WERI-Rb-1 (cell line): ENCODE results near the gene CACNA1I.

Experiments used
- DNase-seq: peaks from one replicate; pipeline ENCODE4 v3.0.0-alpha.2; 2020
- H3K27ac ChIP-seq: fragments of 250-450 bp; sonication (Bioruptor Pico); 2 replicates; pipeline ENCODE4 v1.5.1; 2020; ENCODE audit warnings: mild to moderate bottlenecking, moderate library complexity
- H3K27me3 ChIP-seq: fragments of 250-450 bp; sonication (Bioruptor Pico); 2 replicates; pipeline ENCODE4 v1.5.1; 2021; ENCODE audit warnings: mild to moderate bottlenecking, low read depth, moderate library complexity; ENCODE audit not compliant: insufficient read depth, severe bottlenecking
- H3K36me3 ChIP-seq: fragments of 250-450 bp; sonication (Bioruptor Pico); 2 replicates; pipeline ENCODE4 v1.5.1; 2020; ENCODE audit warnings: mild to moderate bottlenecking, moderate library complexity
- H3K4me3 ChIP-seq: 2 replicates; pipeline ENCODE4 v1.5.1; 2011; ENCODE audit warnings: low read depth, mild to moderate bottlenecking, control low read depth, low read length
- H3K9me3 ChIP-seq: fragments of 250-450 bp; sonication (Bioruptor Pico); 2 replicates; pipeline ENCODE4 v1.5.1; 2021; ENCODE audit warnings: mild to moderate bottlenecking, moderate library complexity; ENCODE audit not compliant: severe bottlenecking
- TF ChIP-seq, protein P1 (sequence below): IDR thresholded peaks from 2 replicates; pipeline ENCODE4 v1.5.1; 2011; ENCODE audit warnings: low read depth, mild to moderate bottlenecking, control low read depth, inconsistent platforms, low read length

The CACNA1I gene

GRCh38 chr22:39679652-39680051 lies 109.1 kb downstream of the CACNA1I start:
- H3K4me3 ChIP-seq = no peak overlapping the region
- no peak for DNase-seq
- TF ChIP-seq, protein P1, sequence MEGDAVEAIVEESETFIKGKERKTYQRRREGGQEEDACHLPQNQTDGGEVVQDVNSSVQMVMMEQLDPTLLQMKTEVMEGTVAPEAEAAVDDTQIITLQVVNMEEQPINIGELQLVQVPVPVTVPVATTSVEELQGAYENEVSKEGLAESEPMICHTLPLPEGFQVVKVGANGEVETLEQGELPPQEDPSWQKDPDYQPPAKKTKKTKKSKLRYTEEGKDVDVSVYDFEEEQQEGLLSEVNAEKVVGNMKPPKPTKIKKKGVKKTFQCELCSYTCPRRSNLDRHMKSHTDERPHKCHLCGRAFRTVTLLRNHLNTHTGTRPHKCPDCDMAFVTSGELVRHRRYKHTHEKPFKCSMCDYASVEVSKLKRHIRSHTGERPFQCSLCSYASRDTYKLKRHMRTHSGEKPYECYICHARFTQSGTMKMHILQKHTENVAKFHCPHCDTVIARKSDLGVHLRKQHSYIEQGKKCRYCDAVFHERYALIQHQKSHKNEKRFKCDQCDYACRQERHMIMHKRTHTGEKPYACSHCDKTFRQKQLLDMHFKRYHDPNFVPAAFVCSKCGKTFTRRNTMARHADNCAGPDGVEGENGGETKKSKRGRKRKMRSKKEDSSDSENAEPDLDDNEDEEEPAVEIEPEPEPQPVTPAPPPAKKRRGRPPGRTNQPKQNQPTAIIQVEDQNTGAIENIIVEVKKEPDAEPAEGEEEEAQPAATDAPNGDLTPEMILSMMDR = no peak

DNA sequence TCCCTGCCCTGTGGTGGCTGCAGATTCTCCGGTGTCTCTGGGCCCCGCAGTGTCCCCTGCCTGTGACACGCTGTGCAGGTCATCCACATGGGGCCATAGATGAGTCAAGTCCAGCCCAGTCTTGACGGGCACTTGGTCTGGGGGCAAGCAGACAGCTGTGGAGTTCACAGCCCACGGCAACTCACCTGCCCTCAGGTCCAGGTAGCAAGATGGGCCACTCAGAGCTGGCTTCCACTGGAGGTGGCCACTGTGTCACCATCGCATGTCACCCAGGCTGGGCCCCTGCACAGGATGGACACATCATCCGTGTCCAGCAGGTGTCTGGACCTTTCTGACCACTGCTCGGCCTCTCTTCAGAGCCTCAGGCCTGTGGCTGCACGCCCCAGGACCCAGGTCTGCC lies 109.9 kb downstream of the CACNA1I start:
- Histone ChIP-seq H3K9me3 (no peaks in the 10 kb centered on the region), H3K4me3 (no peak overlapping the region), H3K27ac (no peak overlapping the region), H3K27me3 (no peaks in the 10 kb centered on the region), H3K36me3 (no peaks in the 10 kb centered on the region)
- TF ChIP-seq, protein P1 = no peak
- no peak for DNase-seq

More at GRCh38 chr22:39679652-39680051, 109.1 kb downstream of the CACNA1I start:
- H3K36me3 ChIP-seq = no peaks in the 10 kb centered on the region
- H3K27ac ChIP-seq = no peak overlapping the region
- no peaks in the 10 kb centered on the region for H3K27me3 ChIP-seq
- no peaks in the 10 kb centered on the region for H3K9me3 ChIP-seq

DNA sequence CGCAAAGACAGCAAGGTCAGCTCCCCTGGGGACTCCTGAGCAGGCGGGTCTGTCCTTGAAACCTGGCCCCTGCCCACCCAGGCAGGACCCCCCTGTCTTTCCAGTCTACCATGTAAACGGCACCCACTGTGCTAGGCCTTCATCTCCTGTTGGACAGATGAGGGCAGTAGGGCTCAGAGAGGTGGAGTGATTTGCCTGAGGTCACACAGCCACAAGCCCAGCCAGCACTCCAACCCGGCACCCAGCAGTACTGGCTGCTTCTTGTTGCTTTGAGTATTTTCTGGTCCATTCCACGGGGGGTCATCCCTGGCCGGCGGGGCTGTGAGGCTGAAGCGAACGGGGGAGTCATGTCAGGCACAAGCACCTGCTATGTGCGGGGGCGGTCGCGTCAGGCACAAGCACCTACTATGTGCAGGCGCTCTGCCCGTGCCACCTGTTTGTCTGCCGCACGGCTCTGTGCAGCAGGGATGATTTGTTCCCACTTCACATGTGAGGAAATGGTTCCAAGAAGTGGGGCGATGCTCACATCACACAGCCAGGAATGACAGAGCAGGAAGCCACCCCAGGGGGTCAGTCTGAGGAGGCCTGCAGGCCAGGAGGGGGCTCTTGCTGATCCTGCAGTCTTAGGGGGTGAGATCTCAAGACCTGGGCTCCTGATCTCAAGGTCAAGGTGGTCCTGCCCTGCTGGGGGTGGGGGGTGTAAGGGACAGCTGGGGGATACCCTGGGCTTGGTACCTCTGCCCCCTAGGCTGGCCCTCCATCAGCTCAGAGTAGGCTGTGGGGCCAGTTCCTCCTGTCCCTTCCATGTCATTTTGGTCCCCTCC lies 110.7 kb downstream of the CACNA1I start:
- Histone ChIP-seq H3K27ac (no peak overlapping the region), H3K9me3 (no peaks in the 10 kb centered on the region), H3K4me3 (no peak overlapping the region), H3K36me3 (no peaks in the 10 kb centered on the region), H3K27me3 (no peaks in the 10 kb centered on the region)
- no peak for DNase-seq
- TF ChIP-seq, protein P1 = no peak

DNA sequence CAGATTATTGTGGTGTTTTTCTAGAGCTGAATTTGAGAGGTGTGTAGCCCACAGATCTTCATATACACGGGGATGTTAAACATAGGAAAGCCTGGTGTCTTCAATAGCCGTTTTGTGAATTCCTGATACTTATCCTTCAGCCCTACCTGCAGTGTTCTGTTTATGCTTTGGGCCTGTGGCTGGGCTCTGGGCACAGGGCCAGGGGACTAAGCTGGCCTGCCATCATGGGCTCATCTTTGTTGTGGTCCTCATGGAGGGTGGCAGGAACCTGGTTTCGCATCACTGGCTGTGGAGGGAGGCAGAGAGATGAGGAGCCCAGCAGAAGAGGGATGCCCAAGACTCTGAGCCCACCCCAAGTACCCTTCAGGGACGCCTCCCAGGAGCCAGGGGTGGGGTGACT lies 112.4 kb downstream of the CACNA1I start:
- no peak for DNase-seq
- TF ChIP-seq, protein P1 = no peak
- H3K4me3 ChIP-seq = no peak overlapping the region

DNA sequence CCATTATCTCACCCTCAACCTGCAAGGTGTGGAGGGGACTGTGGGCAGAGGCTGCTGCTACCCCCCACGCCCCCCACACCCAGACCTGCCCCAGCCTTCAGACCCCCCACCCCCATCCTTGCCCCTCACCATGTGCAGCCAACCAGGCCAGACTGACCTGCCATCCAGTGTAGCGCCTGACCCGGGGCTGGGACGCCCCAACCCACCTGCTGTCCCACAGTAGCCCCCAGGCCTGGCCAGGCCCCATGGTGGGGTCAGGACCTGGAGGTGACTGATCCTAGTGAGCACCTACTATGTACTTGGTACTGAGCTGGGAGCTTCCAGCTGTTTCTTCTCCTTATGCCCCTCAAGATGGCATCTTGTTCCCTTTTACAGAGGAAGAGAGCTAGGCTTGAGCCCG lies 113.1 kb downstream of the CACNA1I start:
- TF ChIP-seq, protein P1 = no peak
- Histone ChIP-seq H3K27ac (no peak overlapping the region), H3K9me3 (no peaks in the 10 kb centered on the region), H3K27me3 (no peaks in the 10 kb centered on the region), H3K4me3 (no peak overlapping the region), H3K36me3 (no peaks in the 10 kb centered on the region)
- DNase-seq = no peak

More for the DNA sequence above, 112.4 kb downstream of the CACNA1I start:
- Histone ChIP-seq H3K9me3 (no peaks in the 10 kb centered on the region), H3K27me3 (no peaks in the 10 kb centered on the region), H3K27ac (no peak overlapping the region), H3K36me3 (no peaks in the 10 kb centered on the region)
